Mesenchymal stem cell (in vitro differentiated cells and primary cell): ENCODE results near the gene POLN.

Experiments used
- DNase-seq: peaks from one replicate; pipeline ENCODE4 v3.0.0-alpha.2; 2013
- H2AFZ ChIP-seq: one replicate; pipeline ENCODE4 v1.6.1; 2013; ENCODE audit warnings: low read depth, mild to moderate bottlenecking, control low read depth, inconsistent platforms, low read length, moderate library complexity
- H2AK5ac ChIP-seq: 2 replicates; pipeline ENCODE4 v1.6.1; 2013; ENCODE audit warnings: low read length, moderate library complexity, mild to moderate bottlenecking, inconsistent platforms; ENCODE audit not compliant: severe bottlenecking
- H2BK120ac ChIP-seq: one replicate; pipeline ENCODE4 v1.6.1; 2013; ENCODE audit warnings: low read depth, mild to moderate bottlenecking, inconsistent platforms, low read length, moderate library complexity
- H2BK12ac ChIP-seq, 2 experiments: one replicate each; pipeline ENCODE4 v1.6.1; 2013; ENCODE audit warnings: inconsistent platforms in 2 of 2, low read length in 2 of 2, mild to moderate bottlenecking in 2 of 2, moderate library complexity in 2 of 2, control low read depth in 1 of 2
- H2BK15ac ChIP-seq: one replicate; pipeline ENCODE4 v1.6.1; 2013; ENCODE audit warnings: mild to moderate bottlenecking, low read depth, inconsistent platforms; ENCODE audit not compliant: poor library complexity, severe bottlenecking
- H2BK5ac ChIP-seq: 2 replicates; pipeline ENCODE4 v1.6.1; 2013; ENCODE audit warnings: low read depth, mild to moderate bottlenecking, low read length, control low read depth, inconsistent platforms; ENCODE audit not compliant: poor library complexity, severe bottlenecking
- H3K14ac ChIP-seq, 2 experiments: one replicate each; pipeline ENCODE4 v1.6.1; 2013; ENCODE audit warnings: inconsistent platforms in 2 of 2, low read length in 2 of 2, control low read depth in 1 of 2, mild to moderate bottlenecking in 1 of 2, moderate library complexity in 1 of 2
- H3K18ac ChIP-seq, 2 experiments: one replicate each; pipeline ENCODE4 v1.6.1; 2013; ENCODE audit warnings: inconsistent platforms in 2 of 2, low read length in 2 of 2, control low read depth in 1 of 2, low read depth in 1 of 2, mild to moderate bottlenecking in 1 of 2
- H3K23ac ChIP-seq, 2 experiments: one replicate each; pipeline ENCODE4 v1.6.1; 2013; ENCODE audit warnings: inconsistent platforms in 2 of 2, low read length in 2 of 2, mild to moderate bottlenecking in 2 of 2, moderate library complexity in 2 of 2, control low read depth in 1 of 2
- H3K27ac ChIP-seq: 2 replicates; pipeline ENCODE4 v1.5.1; 2013; ENCODE audit warnings: mild to moderate bottlenecking, moderate library complexity, low read length, control low read depth, inconsistent platforms; ENCODE audit not compliant: poor library complexity, severe bottlenecking
- H3K27me3 ChIP-seq, 2 experiments: 2 replicates each; pipeline versions ENCODE4 v1.6.1 to v1.7.0; 2013; ENCODE audit warnings: low read length in 2 of 2, mild to moderate bottlenecking in 2 of 2, moderate library complexity in 2 of 2, control low read depth in 1 of 2, inconsistent platforms in 1 of 2; ENCODE audit not compliant: control insufficient read depth in 1 of 2, insufficient read depth in 1 of 2
- H3K36me3 ChIP-seq, 2 experiments: 2 replicates each; pipeline versions ENCODE4 v1.6.1 to v1.7.0; 2013; ENCODE audit warnings: low read length in 2 of 2, control low read depth in 1 of 2, inconsistent platforms in 1 of 2, low read depth in 1 of 2, mild to moderate bottlenecking in 1 of 2; ENCODE audit not compliant: insufficient read depth in 2 of 2, control insufficient read depth in 1 of 2
- H3K4ac ChIP-seq, 2 experiments: one replicate each; pipeline ENCODE4 v1.6.1; 2013; ENCODE audit warnings: inconsistent platforms in 2 of 2, low read length in 2 of 2, mild to moderate bottlenecking in 2 of 2, moderate library complexity in 2 of 2, control low read depth in 1 of 2, low read depth in 1 of 2
- H3K4me1 ChIP-seq: 2 replicates; pipeline ENCODE4 v1.6.1; 2013; ENCODE audit warnings: low read depth, low read length, control low read depth; ENCODE audit not compliant: control insufficient read depth, insufficient read depth
- H3K4me2 ChIP-seq: 2 replicates; pipeline ENCODE4 v1.6.1; 2013; ENCODE audit warnings: low read length, mild to moderate bottlenecking, inconsistent platforms; ENCODE audit not compliant: poor library complexity, severe bottlenecking
- H3K4me3 ChIP-seq, 2 experiments: 2 replicates each; pipeline versions ENCODE4 v1.5.1 to v1.7.0; 2013; ENCODE audit warnings: low read length in 2 of 2, mild to moderate bottlenecking in 2 of 2, control low read depth in 1 of 2, low read depth in 1 of 2; ENCODE audit not compliant: insufficient read depth in 1 of 2
- H3K79me1 ChIP-seq: replicated peaks from 2 replicates; pipeline ENCODE4 v1.6.1; 2013; ENCODE audit warnings: mild to moderate bottlenecking, control low read depth, low read length, inconsistent platforms; ENCODE audit not compliant: poor library complexity, severe bottlenecking
- H3K9ac ChIP-seq: 2 replicates; pipeline ENCODE4 v1.7.0; 2013; ENCODE audit warnings: mild to moderate bottlenecking, low read length, moderate library complexity
- H3K9me3 ChIP-seq: 2 replicates; pipeline ENCODE4 v1.7.0; 2013; ENCODE audit warnings: mild to moderate bottlenecking, low read length; ENCODE audit not compliant: control insufficient read depth
- H4K8ac ChIP-seq: one replicate; pipeline ENCODE4 v1.6.1; 2013; ENCODE audit warnings: inconsistent platforms, mild to moderate bottlenecking, low read length, moderate library complexity
- H4K91ac ChIP-seq: one replicate; pipeline ENCODE4 v1.6.1; 2013; ENCODE audit warnings: mild to moderate bottlenecking, low read length, inconsistent platforms
- whole genome bisulfite sequencing: methylation state at CpG from one replicate; pipeline ENCODE4 v1.1.7; 2013; ENCODE audit warnings: mixed read lengths; 5-methylcytosine and 5-hydroxymethylcytosine counted together

Gene POLN

GRCh38 chr4:2045518-2045951 lies 196.4 kb downstream of the POLN start:
- no peak overlapping the region for H2BK5ac ChIP-seq
- peaks cover 14 to 38% of the 10 kb centered on the region in 2 experiments for H3K27me3 ChIP-seq
- H4K8ac ChIP-seq: no peak overlapping the region
- H2AFZ ChIP-seq: no peak overlapping the region
- H3K4me3 ChIP-seq: no peak overlapping the region
- peak overlapping the region in 1 of 2 experiments; percentile 70 for H3K23ac ChIP-seq
- no peak overlapping the region for H3K27ac ChIP-seq
- H3K4ac ChIP-seq: no peak overlapping the region
- peaks cover 35% of the 10 kb centered on the region for H3K4me1 ChIP-seq
- H3K9me3 ChIP-seq: peaks cover 6% of the 10 kb centered on the region
- no peak overlapping the region for H2BK120ac ChIP-seq
- H3K14ac ChIP-seq: no peak overlapping the region
- 95% methylated on average over 11 of the region's 11 CpGs for WGBS
- H2BK12ac ChIP-seq: peak overlapping the region in 1 of 2 experiments; percentile 11
- no peak overlapping the region for H3K18ac ChIP-seq
- no peak overlapping the region for H3K9ac ChIP-seq
- peaks cover 8% of the 10 kb centered on the region for H3K79me1 ChIP-seq
- no peak overlapping the region for H3K4me2 ChIP-seq
- H2BK15ac ChIP-seq: no peak overlapping the region
- H2AK5ac ChIP-seq: no peak overlapping the region
- peak overlapping the region; percentile 70 for H4K91ac ChIP-seq
- H3K36me3 ChIP-seq: peaks cover 0 to 14% of the 10 kb centered on the region in 2 experiments
- DNase-seq: no peak

GRCh38 chr4:2044542-2045517 lies 197.1 kb downstream of the POLN start:
- H4K8ac ChIP-seq: peak overlapping the region; percentile 19
- H2BK5ac ChIP-seq: no peak overlapping the region
- H3K36me3 ChIP-seq: peaks cover 0 to 14% of the 10 kb centered on the region in 2 experiments
- H2BK120ac ChIP-seq: no peak overlapping the region
- no peak overlapping the region for H3K4me2 ChIP-seq
- no peak overlapping the region for H3K23ac ChIP-seq
- H3K4me3 ChIP-seq: no peak overlapping the region
- no peak overlapping the region for H4K91ac ChIP-seq
- H2BK15ac ChIP-seq: no peak overlapping the region
- peaks cover 38% of the 10 kb centered on the region for H3K4me1 ChIP-seq
- H2AK5ac ChIP-seq: no peak overlapping the region
- no peak overlapping the region for H3K18ac ChIP-seq
- H3K9me3 ChIP-seq: peaks cover 6% of the 10 kb centered on the region
- no peak overlapping the region for H3K14ac ChIP-seq
- peaks cover 8% of the 10 kb centered on the region for H3K79me1 ChIP-seq
- 94% methylated on average over 18 of the region's 18 CpGs for WGBS
- H2AFZ ChIP-seq: no peak overlapping the region
- no peak overlapping the region for H3K9ac ChIP-seq
- H3K27ac ChIP-seq: no peak overlapping the region
- no peak overlapping the region for H2BK12ac ChIP-seq
- no peak overlapping the region for H3K4ac ChIP-seq
- H3K27me3 ChIP-seq: peaks cover 14 to 34% of the 10 kb centered on the region in 2 experiments
- no peak for DNase-seq

GRCh38 chr4:2044119-2044485 lies 197.8 kb downstream of the POLN start:
- Histone ChIP-seq H4K91ac (no peak overlapping the region), H3K23ac (no peak overlapping the region), H3K4ac (no peak overlapping the region), H4K8ac (no peak overlapping the region), H3K9ac (no peak overlapping the region), H3K79me1 (peaks cover 8% of the 10 kb centered on the region), H3K9me3 (peaks cover 6% of the 10 kb centered on the region), H2BK5ac (no peak overlapping the region), H3K27me3 (peaks cover 14 to 31% of the 10 kb centered on the region in 2 experiments), H2BK15ac (no peak overlapping the region), H3K27ac (no peak overlapping the region), H2AFZ (no peak overlapping the region), H3K4me3 (no peak overlapping the region), H2BK12ac (no peak overlapping the region), H3K4me1 (peaks cover 38% of the 10 kb centered on the region), H2AK5ac (no peak overlapping the region), H3K36me3 (peaks cover 0 to 14% of the 10 kb centered on the region in 2 experiments), H2BK120ac (no peak overlapping the region), H3K18ac (no peak overlapping the region), H3K14ac (no peak overlapping the region), H3K4me2 (no peak overlapping the region)
- no peak for DNase-seq
- WGBS: 93% methylated on average over 6 of the region's 6 CpGs

- WGBS: 97% methylated on average over 18 of the region's 18 CpGs
- H3K79me1 ChIP-seq: peaks cover 8% of the 10 kb centered on the region
- no peak overlapping the region for H2AK5ac ChIP-seq
- DNase-seq: no peak
- H3K27me3 ChIP-seq: peaks cover 14 to 27% of the 10 kb centered on the region in 2 experiments
- no peak overlapping the region for H3K14ac ChIP-seq
- H4K8ac ChIP-seq: no peak overlapping the region
- H3K23ac ChIP-seq: no peak overlapping the region
- H3K36me3 ChIP-seq: peaks cover 0 to 14% of the 10 kb centered on the region in 2 experiments
- no peak overlapping the region for H2BK15ac ChIP-seq
- H3K18ac ChIP-seq: no peak overlapping the region
- H2AFZ ChIP-seq: no peak overlapping the region
- peaks cover 6% of the 10 kb centered on the region for H3K9me3 ChIP-seq
- no peak overlapping the region for H3K4me2 ChIP-seq
- H2BK12ac ChIP-seq: no peak overlapping the region
- peaks cover 38% of the 10 kb centered on the region for H3K4me1 ChIP-seq
- no peak overlapping the region for H3K4me3 ChIP-seq
- no peak overlapping the region for H3K9ac ChIP-seq
- no peak overlapping the region for H3K4ac ChIP-seq
- H3K27ac ChIP-seq: no peak overlapping the region
- H2BK5ac ChIP-seq: no peak overlapping the region
- H4K91ac ChIP-seq: no peak overlapping the region
- H2BK120ac ChIP-seq: no peak overlapping the region
Observed at GRCh38 chr4:2043396-2044118, 198.4 kb downstream of the POLN start.
